COLO668 (cell line): ENCODE results near the gene NUP58.
"Not testable (repeated sequence)": the region's sequence is repeated elsewhere in the genome, so short reads cannot be mapped to it uniquely, and the experiment has no call there.

ENCODE experiments used
- DNase-seq: peaks from one replicate; lab custom pipeline; 2025; ENCODE audit not compliant: unreplicated experiment; lab: John Stamatoyannopoulos, UW

NUP58 gene

GRCh38 chr13:25300861-25301346, 521 bp upstream of the NUP58 start:
- DNase-seq = peak; percentile 58

DNA sequence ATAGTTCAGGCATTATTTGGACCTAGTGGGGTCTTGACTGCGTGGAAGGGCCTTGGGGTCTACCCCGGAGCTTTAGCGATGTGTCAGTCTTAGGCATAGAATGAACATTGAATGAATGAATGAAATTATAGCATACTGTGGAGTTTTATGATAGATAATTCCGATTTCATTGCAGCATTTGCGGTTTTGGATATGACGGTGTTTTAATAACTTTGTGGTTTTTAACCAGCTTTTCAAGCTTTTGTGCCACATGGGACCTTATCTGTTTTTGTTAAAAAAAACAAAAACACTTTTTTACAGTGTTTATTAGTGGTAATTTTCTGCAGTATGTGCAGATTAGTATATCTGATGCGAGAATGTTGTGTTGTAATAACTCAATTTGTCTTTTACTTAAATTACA, 696 bp downstream of the NUP58 start:
- DNase-seq = no peak

GRCh38 chr13:25306671-25307464, 5.4 kb downstream of the NUP58 start:
- no peak for DNase-seq

- DNase-seq = no peak
These were observed 9.5 kb downstream of the NUP58 start for GRCh38 chr13:25310891-25311290.

GRCh38 chr13:25318946-25319345, 17.5 kb downstream of the NUP58 start:
- DNase-seq = not testable (repeated sequence)

- DNase-seq = no peak
These were observed 18.3 kb downstream of the NUP58 start for GRCh38 chr13:25319771-25320170.

DNA sequence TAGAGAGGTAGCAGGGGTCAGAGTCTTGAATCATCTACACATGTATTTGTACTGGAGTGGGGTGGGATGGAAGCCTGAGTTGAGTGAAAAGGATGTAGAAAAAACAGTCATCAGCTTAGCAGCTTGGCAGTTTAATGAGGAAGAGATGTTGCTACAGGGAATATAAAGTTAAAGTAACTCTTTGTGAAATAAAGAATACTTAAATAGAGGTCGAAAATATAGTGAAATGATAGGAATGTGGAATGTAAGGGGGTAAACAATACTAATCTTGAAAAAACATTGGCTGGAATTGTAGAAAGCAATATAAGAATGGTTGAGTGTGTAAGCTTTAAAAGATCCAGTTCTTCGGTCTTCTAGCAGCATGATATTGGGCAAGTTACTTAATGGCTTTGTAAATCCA, 22.7 kb downstream of the NUP58 start:
- DNase-seq = no peak

- no peak for DNase-seq
These were observed 28.3 kb downstream of the NUP58 start for GRCh38 chr13:25329706-25330105.

DNA sequence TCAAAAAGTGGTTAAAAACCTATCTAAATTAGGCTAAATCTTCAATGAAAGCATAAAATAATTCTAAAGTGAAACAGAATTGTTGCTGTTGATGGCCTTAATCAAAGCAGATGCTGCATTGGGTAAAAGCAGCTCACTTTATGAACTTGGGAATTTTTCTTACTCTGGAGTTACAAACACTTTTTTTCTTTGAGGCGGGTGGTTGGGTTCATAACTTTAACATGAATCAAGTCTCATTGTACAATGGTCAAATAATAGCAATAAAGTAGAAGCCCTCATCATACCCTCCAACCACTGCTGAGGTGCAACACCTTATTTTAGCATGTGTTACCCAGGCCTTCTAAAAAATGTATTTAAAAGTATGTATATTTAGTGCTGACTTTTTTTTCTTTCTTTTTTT, 29.1 kb downstream of the NUP58 start:
- no peak for DNase-seq

GRCh38 chr13:25335856-25336255, 34.4 kb downstream of the NUP58 start:
- DNase-seq = no peak

- no peak for DNase-seq
These were observed 44.2 kb downstream of the NUP58 start for GRCh38 chr13:25345576-25345975.

DNA sequence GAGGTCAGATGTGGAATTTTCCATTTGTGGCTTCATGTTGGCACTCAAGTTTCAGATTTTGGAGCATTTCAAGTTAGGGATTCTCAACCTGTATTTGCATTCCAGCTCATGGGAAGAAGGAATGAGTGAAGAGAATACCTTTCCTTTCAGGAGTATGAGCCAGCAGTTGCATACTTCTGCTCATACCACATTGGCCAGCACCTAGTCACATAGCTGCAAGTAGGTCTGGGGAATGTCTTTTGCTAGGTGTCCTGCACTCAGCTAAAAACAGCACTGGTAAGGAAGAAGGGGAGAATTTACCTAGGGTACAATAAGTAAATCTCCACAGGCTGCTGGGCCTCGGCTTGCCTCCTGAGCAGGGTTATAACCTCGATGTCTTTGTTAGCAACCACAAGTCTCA, 45.7 kb downstream of the NUP58 start:
- no peak for DNase-seq

GRCh38 chr13:25351404-25351803, 50.0 kb downstream of the NUP58 start:
- DNase-seq = no peak

GRCh38 chr13:25352230-25352629, 50.8 kb downstream of the NUP58 start:
- no peak for DNase-seq

DNA sequence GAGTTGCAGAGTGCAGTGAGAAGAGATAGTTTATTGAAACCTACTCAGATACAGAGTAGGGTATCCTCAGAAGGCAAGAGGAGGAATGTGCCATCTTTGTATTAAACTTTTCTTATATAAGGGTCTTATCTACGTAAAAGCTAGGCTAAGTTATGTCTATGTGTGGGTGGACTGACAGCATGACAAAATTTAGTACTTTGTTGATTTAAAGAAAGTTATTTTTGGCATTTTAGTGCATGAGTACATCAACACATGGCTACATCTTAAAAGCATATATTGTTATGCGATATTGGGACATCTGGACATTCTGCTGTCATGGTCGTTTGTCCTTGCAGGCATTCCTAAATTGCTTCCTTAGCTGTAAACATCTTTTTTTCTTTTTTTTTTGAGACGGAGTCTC, 51.4 kb downstream of the NUP58 start:
- DNase-seq = no peak

DNA sequence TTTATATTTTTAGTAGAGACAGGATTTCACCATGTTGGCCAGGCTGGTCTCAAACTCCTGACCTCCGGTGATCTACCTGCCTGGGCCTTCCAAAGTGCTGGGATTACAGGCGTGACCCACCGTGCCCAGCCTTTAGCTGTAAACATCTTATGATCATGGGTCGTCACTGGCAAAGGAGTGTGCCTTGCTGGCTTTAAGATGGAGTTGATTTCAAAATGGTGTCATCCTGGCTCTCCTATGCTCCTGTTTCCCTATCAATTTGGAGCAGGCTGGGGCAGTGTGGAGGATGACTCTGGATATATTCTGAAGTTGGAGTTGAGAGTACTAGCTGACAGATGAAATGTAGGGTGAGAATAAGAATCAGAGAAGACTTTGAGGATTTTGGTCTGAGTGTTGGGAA, 51.9 kb downstream of the NUP58 start:
- no peak for DNase-seq

DNA sequence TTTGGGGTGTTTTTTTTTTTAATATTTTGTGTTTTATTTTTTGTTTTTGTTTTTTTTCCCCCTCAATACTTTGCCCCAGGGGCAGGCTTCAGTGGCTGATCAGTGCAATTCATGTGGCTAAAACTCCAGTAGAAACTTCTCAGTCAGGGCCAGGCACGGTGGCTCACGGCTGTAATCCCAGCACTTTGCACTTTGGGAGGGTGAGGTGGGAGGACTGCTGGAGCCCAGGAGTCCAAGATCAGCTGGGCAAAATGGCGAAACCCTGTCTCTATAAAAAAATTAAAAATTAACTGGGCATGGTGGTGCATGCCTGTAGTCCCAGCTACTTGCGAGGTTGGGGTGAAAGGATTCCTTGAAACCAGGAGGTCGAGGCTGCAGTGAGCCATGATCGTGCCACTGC, 53.0 kb downstream of the NUP58 start:
- no peak for DNase-seq

- not testable (repeated sequence) for DNase-seq
These were observed 59.0 kb downstream of the NUP58 start for GRCh38 chr13:25360443-25360842.

DNA sequence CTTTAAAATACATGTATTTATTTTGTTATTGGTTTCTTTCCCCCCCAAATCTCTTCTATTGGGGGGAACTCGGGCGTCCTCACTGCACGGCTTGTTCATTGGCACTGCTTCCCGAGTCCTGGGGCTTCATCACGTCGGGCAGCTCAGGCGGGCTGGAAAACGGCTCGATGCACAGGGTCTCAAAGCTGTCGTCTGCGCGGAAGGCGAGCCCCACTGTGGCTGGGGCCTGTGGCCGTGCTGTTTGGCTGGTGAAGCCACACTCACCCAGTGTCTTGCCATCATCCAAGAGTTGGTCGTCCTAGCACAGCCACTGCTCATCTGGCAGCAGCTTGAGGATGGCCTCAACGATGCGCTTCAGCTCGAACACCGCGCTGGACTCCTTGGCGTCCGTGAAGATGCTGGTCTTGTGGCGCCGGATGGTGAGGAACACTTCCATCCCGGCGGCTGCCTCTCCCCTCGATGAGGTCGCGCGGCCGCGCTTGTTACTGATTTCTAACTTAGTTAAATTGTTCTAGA, 64.4 kb downstream of the NUP58 start:
- no peak for DNase-seq

GRCh38 chr13:25371158-25371874, 69.9 kb downstream of the NUP58 start:
- no peak for DNase-seq

DNA sequence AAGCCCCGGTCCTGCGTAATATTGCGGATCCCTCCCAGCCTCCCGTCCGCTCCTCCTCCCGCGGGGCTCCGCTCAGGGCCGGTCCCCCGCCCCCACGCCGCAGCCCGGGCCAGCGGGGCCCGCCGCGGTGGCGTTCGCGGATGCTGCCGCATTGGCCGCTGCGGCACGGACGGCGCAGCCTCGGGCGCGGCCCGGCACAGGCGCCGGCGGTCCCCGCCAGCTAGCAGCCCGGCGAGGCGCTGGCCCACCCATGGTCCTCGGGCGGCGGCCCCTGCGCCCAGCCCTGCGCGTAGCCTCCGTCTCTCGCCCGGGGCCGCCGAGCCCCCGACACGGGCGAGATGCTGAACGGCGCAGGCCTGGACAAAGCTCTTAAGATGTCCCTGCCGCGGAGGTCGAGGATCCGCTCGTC, 70.5 kb downstream of the NUP58 start, which contains the start of gene ATP8A2:
Gene ATP8A2 (plus strand): TSS at position 100 of the 409 bp plus-strand sequence. CDS start 239 bp downstream, at position 339.
- DNase-seq = peak; percentile 59
